ENCODE results near the gene GRIA1.

DNA sequence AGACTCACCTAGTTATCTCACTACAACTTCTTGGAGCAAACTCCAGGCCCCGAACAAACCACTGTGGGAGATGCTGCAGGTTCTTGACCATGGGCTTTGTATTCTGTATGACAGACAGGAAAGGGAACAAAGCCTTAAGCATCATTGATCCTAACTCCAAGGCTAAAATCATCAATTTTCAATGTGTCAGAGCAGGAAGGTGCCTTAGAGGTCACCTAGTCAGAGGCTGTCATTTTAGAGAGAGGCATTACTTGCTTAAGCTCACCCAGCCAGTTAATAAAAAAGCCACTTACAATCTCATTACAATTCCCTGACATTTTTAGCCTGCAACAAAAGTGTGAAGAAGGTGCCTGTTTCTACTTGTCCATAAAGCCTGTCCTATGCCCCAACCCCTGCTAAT, 275.5 kb downstream of the GRIA1 start:
- TF ChIP-seq POLR2A (IDR thresholded peaks at IDR 0.05; ENCODE audit: low read length): no peak
- TF ChIP-seq GATA1 (IDR thresholded peaks at IDR 0.05; ENCODE audit: low read depth, low read length): no peak

All from erythroblast (primary cell).